Right forelimb (tissue), 1 donor: ENCODE results near the gene ATXN1.

ENCODE experiments used
- DNase-seq: peaks from one replicate; pipeline ENCODE4 v3.0.0-alpha.2; 2018

Gene ATXN1

GRCh38 chr6:16696496-16696895 is 64.8 kb downstream of the ATXN1 start:
- DNase-seq: no peak

DNA sequence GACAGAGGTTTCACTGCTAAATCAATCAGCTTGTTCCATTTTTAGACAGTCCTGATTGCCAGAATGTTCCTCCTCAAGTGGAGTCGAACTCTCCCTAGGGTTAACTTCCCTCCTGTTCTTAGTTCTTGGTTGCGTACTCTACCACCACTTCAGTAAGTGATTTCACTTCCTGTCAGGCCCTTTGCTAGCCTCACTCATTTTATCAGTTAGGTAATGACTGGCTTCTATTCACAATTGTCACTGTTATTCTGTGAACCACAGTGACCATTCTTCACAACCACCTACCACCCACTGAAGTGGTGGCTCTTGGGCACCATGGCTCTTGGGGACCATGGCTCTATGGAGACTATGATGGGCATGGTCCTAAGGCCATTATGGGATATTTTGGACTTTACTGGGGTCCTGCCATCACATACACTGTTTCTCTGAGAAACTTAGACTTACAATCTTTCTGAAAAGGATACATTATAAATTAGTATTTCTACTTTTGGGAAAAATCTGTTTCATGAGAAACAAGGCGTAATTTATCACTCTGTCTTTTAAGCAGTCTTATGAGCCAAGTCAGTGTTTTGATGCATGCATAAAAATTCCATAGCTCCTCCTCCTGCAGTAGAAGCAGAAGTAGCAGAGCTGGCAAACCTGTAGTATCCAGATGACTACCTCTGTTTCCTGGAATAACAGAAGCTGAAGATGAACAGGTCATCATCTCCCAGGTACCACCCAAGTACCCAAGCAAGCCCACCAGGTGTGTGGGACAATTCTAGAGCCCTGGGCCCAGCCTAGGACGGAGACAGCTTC is 66.3 kb downstream of the ATXN1 start:
- DNase-seq: no peak

GRCh38 chr6:16691324-16691723 is 69.9 kb downstream of the ATXN1 start:
- DNase-seq: no peak

DNA sequence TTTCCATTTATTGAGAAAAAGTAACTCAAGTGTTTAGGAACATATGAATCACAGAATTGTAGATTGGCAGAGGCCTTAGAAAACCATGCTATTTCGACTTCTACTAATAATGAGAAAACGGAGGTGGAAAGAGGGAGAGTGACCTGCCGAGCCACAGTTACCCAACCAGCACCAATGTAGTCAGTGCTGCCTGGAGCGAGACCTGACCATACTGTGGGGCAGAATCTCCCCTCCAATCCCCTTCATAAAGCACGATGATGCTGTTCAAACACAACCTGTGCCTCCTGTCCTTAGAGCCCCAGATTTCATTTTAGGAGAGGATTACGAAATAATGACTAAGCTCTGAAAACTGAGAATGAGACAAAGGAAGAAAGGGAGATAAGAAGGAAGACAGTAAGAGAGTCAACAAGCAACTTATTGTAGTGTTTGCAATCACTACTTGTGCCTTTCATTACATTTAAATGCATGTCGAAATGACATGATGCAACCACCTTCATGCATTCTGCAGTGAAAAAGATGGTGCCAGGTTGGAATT is 70.6 kb downstream of the ATXN1 start:
- DNase-seq: no peak

DNA sequence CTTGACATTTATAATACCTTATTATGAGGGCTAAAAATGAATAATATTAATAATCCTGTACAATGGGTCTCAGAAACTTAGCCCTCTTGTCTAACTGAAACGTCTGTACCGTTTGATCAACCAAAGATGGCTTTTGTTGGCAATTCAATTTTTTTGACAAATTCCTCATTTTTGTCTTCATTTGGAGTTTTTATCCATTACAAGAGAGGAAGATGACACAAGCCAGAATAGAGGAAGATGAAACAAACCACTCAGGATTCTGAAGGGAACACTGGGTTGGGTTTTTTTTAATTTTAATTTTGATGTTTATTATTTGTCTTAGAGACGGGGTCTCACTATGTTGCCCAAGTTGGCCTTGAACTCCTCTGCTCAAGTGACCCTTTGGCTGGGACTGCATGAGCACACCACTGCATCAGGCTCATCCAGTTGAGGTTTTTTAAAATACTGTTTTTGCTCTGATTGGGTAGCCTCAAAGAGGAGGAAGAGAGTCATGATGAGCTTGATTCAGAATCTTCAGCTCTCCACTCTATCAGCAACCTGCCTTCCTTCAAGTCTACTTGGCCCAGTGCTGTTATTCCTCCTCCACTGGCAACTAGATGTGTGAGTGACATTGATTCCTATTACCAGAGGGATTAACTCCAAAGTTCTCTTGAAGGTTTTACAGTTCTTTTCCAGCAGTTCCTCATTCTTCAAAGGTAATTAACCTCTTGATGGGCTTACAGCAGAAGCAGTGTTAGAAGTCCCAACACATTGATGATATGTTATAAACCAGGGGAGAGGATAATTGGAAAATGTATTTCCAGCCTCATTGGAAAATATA is 71.3 kb downstream of the ATXN1 start:
- no peak for DNase-seq

DNA sequence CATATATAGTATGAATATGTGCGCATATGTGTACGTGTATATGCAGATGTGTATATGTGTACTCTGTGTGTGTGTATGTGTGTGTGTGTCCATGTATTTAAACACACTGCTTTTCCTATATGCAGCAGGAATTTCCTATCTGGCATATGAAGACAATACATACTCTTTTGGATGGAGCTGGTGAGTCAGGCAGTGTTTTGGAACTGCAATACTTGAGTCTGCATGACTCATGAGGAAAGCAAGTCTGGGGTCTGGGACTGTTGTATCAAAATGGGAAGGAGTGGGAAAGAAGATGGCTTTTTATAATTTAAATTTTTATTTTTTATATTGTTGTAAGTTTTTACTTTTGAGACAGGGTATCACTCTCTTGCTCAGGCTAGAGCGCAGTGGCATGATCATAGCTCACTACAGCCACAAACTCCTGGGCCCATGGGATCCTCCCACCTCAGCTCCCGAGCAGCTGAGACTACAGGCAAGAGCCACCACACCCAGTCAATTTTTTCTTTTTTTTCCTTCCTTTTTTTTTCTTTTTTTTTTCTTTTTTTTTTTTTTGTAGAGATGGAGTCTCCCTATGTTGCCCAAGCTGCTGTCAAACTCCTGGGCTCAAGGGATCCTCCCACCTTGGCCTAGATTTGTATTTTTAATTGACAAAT is 72.2 kb downstream of the ATXN1 start:
- no peak for DNase-seq

- DNase-seq: no peak
Observed at GRCh38 chr6:16688436-16688835, 72.8 kb downstream of the ATXN1 start.

DNA sequence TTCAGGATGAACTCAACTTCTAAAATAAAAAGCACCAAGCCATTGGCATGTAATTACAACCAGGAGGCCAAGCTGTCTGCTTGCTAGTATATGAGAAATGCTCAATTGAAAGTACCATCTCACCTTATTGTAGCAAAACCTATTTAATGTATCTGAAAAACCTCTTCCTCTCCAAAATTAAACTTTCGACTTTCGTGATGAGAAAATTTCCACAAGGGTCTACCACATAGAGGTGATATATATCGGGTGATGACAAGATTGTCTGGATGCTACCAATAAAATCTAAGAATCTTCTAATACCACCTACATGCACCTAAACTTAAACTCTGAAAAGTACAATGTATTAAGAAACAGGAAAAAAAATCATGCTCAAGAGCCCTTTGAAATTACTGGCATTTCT is 74.2 kb downstream of the ATXN1 start:
- DNase-seq: no peak

DNA sequence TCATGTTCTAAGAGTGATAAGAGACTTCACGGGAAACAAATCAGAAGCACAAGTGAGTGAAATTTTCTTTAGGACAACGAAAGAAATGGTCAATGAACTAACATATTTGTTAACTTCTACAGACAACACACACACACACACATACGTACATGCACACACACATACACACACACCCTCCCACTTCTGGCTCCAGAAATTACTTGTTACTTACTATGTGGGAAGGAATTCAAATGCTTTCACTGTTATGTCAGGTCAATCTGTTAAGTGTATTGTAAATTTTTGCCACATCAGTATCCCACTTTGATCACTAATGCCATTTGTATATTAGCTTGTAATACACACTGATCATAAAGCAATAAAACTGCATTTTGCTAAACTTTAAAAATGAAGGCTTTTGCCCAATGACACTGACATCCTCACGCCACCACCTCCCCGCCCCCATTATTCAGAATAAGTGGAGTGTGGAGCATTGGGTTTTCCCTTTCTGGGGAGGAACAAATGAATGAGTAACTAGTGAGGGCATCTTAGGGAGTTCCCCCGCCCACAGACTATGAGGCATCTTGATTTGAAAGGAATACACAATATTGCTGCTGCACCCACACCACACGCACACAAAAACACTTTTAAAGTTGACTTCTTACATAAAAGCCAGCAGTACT is 76.2 kb downstream of the ATXN1 start:
- no peak for DNase-seq

- no peak for DNase-seq
Observed at GRCh38 chr6:16684195-16684689, 77.0 kb downstream of the ATXN1 start.

GRCh38 chr6:16683641-16684194 is 77.5 kb downstream of the ATXN1 start:
- DNase-seq: no peak

GRCh38 chr6:16681260-16681873 is 79.9 kb downstream of the ATXN1 start:
- DNase-seq: no peak

- no peak for DNase-seq
Observed at GRCh38 chr6:16679050-16679449, 82.2 kb downstream of the ATXN1 start.

DNA sequence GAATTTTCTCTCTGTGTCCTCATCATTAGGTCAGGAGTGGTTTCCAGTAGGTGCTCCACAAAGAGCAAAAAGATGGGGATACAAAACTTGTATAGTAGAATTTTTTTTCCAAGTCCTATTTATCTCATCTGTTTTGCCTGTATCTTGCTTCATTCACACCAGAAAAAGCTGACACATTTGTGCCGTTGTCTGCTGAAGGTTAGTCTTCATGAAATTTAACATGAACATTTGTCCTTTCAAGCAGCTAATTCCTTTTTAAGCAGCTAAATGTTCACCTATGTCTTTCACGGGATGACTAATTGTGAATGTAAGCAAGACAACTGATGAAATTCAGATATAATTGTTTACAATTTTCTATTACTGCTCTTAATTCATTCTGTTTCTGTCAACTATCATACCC is 83.8 kb downstream of the ATXN1 start:
- DNase-seq: no peak

DNA sequence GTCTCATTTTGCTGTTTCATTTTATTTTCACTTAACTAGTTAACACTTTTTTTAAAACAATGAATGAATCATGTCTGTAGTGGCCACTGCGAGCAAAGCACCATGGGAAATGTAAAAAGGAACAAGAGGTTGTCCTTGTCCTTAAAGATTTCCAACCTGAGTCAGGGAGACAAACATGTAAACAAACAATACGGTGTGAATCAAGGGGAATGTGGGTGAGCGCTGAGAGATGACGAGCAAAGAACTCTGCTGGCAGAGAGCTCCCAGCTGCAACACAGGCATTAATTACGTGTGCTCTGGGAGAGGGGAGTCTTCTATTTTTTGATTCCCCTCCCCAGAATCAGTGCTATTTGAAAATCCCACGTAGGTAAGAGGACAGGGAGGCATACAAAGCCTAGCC is 84.3 kb downstream of the ATXN1 start:
- DNase-seq: no peak

DNA sequence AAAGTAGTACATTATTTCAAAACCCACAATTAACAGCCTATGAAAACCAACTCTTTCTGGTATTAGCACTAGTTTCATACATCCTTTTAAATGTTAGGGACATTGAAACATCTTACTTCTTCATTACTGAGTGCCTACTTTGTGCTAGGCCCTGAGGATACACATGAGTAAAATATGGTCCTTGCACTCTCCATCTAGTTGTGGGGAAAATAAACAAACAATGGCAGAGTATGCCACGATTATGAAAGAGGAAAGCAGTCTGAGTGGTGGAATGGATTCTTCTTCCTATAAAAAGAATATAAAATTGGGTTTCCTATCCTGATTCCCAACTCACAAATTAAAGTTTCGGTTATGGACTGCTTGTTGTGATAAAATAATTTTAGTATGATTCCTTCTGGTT is 84.9 kb downstream of the ATXN1 start:
- no peak for DNase-seq

- DNase-seq: no peak
Observed at GRCh38 chr6:16674801-16675392, 86.4 kb downstream of the ATXN1 start.

DNA sequence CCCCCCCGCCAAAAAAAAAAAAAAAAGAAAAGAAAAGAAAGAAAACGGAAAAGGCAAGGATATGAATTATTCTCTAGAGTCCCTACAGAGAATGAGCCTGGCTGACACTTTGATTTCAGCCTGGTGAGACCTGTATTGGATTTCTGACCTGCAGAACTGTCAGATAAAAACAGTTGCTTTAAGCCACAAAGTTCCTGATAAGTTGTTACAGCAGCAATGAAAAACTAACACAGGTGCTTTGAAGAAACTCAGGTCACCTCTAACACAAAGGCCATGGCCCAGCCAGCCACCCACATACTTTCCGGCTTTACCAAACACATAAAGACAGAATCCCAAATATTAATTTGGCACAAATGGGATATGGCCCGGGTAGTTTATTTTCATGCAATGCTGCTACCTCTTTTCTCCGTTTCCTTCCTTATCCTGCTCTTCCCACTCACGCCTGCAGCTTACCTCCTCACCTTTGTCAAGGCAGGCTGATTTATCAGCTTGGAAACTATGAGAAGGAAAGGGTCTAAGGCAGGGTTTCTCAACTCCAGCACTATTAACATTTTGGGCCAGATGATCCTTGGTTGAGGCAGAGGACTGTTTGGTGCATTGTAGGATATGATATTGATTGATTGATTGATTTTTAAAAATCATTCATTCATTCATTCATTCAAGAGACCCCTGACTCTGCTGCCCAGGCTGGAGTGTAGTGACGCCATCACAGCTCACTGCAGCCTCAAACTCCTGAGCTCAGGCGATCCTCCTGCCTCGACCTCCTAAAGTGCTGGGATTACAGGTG is 88.1 kb downstream of the ATXN1 start:
- no peak for DNase-seq

GRCh38 chr6:16671302-16672289 is 89.7 kb downstream of the ATXN1 start:
- DNase-seq: no peak
